GM13977 (cell line): ENCODE results near the gene MYH7.

ENCODE experiments used
- DNase-seq: peaks from one replicate; pipeline ENCODE4 v3.0.0; 2012; ENCODE audit warnings: low spot score
- in situ Hi-C: fragments of 300-500 bp; cut with MboI; formaldehyde crosslinking; loops from one replicate; pipeline ENCODE4 v1.12.0; 2022; ENCODE audit warnings: low sequenced_read_pairs, low pct_unique_long_range_greater_than_20kb, mixed read lengths, inconsistent platforms; ENCODE audit not compliant: unreplicated experiment
- TF ChIP-seq, protein P1 (sequence below): IDR thresholded peaks from 2 replicates; pipeline ENCODE4 v1.5.1; 2012; ENCODE audit warnings: mild to moderate bottlenecking, control low read depth; ENCODE audit not compliant: insufficient read depth; ENCODE audit errors: extremely low read depth, missing control alignments

MYH7 gene

DNA sequence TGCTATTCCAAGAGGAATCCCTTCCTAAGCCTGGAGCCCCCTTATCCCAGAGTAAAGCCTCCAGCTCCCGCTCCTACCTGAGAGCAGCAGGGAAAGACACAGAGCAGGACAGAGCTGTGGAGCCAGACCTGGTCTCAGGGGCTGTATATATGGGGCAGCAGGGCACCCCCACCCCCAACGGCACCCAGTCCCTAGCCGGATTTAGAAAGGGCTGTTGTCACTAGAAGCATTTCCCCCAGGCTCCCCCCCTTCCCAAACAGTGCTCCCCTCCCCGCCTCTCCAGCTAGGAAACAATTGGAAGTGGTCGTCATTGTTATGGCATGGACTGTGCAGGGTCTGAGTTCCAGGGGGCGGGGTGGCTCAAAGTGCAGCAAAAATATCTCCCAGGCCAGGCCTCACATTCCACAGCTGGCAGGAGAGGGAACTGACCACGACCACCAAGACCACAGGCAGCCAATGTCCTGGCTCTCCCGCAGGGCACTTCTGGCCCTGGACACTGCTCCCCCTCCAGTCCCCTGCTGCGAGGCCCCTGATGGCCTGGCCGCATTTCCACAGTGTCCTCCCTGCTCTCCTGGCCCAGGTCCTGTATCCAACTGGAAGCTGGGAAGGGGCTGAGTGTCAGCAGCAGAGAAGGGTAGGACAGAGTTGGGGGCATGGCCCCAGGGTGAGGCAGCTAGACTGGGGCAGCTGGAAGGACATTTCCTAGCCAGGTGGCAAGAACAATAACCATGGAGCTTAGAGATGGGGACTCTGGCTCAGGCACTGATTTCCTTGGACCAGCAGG, at the start of gene MYH7:
Gene MYH7 (minus strand): TSS at position 118 of the 784 bp plus-strand sequence. CDS start 1,928 bp downstream, outside the sequence.
- TF ChIP-seq, protein P1, sequence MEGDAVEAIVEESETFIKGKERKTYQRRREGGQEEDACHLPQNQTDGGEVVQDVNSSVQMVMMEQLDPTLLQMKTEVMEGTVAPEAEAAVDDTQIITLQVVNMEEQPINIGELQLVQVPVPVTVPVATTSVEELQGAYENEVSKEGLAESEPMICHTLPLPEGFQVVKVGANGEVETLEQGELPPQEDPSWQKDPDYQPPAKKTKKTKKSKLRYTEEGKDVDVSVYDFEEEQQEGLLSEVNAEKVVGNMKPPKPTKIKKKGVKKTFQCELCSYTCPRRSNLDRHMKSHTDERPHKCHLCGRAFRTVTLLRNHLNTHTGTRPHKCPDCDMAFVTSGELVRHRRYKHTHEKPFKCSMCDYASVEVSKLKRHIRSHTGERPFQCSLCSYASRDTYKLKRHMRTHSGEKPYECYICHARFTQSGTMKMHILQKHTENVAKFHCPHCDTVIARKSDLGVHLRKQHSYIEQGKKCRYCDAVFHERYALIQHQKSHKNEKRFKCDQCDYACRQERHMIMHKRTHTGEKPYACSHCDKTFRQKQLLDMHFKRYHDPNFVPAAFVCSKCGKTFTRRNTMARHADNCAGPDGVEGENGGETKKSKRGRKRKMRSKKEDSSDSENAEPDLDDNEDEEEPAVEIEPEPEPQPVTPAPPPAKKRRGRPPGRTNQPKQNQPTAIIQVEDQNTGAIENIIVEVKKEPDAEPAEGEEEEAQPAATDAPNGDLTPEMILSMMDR = no peak
- in situ Hi-C loops = no loop called here
- DNase-seq = peak; percentile 1

DNA sequence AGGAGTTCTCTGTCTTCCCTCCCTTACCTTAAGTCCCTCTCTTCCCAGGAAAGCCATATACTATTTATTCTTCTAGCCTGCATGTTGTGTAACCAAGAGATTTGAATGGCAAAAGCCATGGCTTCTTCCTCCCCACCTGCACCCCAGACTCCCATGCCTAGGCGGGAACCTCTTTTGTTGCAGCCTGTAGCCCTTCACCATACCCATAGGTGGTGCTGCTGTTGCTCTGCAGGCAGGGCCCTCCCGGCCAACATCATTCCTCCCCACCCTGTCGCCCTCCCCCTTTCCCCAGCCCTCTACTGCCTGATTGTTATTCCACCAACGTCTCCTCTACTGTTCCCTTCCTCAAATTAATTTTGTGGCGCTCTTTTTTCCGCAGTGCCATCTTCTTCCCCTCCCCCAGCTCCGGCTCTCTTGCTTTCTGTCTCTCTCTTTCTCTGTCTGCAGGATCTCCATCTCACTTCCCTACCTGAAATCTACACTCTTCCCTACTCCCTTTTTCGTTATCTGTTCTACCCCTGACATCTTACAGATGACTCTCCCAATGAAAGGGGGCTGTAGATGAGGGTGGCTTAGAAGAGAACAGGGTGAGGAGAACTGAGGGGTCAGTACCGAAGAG, 47.9 kb upstream of the MYH7 start:
- in situ Hi-C loops = loop anchor here (10.0 kb wide), 1 partner anchor 61 kb away; no protein-coding TSS in a partner anchor
- TF ChIP-seq, protein P1 = peak; percentile 58
- peak; percentile 18 for DNase-seq

DNA sequence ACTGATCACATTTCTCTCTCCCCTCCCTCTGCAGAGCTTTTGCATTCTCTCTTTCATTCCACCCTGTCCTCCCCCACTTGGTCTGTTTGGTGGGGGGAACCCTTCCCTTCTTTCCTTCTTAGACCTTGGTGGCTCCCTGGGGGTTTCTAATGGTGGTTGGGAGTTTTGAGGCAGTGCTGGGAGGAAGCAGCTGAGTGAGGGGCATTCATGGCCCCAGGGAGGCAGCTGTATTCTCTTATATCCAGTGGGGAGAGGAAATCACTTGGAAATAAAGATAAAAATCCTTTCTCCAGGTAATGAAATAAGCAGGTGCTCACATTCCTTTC, 47.3 kb upstream of the MYH7 start:
- DNase-seq = no peak
- in situ Hi-C loops = loop anchor here (10.0 kb wide), 1 partner anchor 62 kb away; no protein-coding TSS in a partner anchor
- TF ChIP-seq, protein P1 = no peak

DNA sequence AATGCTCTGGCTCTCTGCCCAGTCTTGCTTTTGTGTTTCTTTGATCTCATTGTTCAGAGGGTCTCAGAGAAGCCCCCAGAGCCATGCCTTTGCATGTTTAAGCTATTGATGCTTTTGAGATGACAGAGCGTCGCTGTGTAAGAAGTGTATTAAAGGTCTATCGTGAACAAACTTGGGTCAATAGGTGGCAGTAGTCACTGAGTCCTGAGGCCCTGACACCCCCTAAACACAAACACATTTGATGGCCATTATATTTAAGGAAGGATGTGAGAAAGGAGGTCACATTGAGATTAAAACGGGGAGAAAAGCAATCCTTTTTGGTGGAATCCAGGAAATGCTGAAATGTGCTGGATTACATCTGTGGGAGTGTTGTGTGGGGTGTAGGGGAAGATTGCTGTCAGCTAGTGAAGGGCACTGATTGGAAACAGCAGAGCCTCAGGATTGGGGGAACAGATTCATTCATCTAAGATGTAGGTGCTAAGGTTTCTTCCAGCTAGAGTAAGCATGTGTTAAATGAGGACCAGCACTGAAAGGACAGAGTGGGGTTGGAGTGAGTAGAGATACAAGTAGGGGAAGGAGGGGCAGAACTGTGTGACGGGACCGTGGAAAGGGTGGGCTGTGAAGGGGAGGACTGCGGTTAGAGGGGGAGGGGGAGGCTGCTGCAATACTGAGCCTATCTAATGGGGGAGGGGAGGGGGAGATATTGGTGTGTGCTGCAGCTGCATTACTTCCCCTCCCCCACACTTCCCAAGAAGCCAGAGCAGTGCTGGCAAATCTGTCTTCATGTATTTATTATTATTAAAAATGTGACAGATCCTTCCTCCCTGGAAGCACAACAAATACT, 46.7 kb upstream of the MYH7 start:
- no peak for DNase-seq
- TF ChIP-seq, protein P1 = peak; percentile 5
- in situ Hi-C loops = loop anchor here (10.0 kb wide), 1 partner anchor 63 kb away; no protein-coding TSS in a partner anchor

DNA sequence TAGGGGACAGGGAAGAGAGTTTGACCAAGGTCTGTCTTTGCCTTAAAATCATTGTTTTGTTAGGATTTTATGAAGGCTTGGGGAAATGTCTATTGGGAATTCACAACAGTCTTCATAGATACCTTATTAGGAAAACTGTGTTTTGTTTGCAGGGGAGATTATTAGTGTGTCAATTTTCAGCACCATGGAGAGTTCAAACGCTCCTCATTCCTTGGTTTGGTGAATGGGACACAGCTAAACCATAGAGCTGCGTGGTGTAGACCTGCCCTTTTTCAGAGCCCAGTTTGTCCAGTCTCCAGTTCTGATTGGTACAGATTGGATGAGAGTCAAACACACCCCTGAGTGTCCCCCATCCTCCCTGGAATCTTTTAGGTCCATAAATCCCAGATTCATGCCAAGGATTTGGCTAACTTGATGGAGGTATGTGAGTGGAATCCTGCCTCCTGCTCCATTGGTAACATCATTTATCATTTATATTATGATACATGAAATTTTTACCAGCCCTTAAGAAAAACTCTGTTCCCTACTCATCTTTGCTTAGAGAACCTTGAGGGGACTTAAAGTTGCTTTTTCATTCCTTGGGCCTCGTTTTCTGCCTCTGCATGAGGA, 46.0 kb upstream of the MYH7 start:
- DNase-seq = no peak
- in situ Hi-C loops = loop anchor here (10.0 kb wide), 1 partner anchor 63 kb away; no protein-coding TSS in a partner anchor
- TF ChIP-seq, protein P1 = no peak
